Sigmoid colon (tissue), 4 donors: ENCODE data around the gene RBBP8.
"Not testable (repeated sequence)": the region's sequence is repeated elsewhere in the genome, so short reads cannot be mapped to it uniquely, and the experiment has no call there.

Experiments
- CTCF ChIP-seq, 4 experiments: fragments of 450-650 bp in 3 of 4; fragments of 200-600 bp in 1 of 4; IDR thresholded peaks; one replicate each; pipeline ENCODE4 v1.5.1; 2016 to 2019; ENCODE audit warnings: antibody characterized with exemption in 4 of 4, mild to moderate bottlenecking in 3 of 4, moderate library complexity in 2 of 4
- POLR2AphosphoS5 ChIP-seq, 4 donors: sonication (generic); formaldehyde crosslinking; IDR thresholded peaks; one replicate each; pipeline ENCODE4 v1.6.1; 2017; ENCODE audit warnings: antibody characterized with exemption in 4 of 4

GRCh38 chr18:22903248-22903647, 29.9 kb upstream of the RBBP8 start:
- TF ChIP-seq POLR2AphosphoS5, CTCF (IDR thresholded peaks at IDR 0.05): not testable (repeated sequence)
